ENCODE data around the gene PSENEN. TPM values are rescaled to one million over a fixed set of nuclear protein-coding genes. Genes with fewer than 3 reads are reported as not detected.

Gene PSENEN
- total and polyA plus RNA-seq, 2 of the 8 experiments (the other 6 are each of a cell fraction or from before 2014, with no cell fraction given) = 66.7 to 75.3 TPM

DNA sequence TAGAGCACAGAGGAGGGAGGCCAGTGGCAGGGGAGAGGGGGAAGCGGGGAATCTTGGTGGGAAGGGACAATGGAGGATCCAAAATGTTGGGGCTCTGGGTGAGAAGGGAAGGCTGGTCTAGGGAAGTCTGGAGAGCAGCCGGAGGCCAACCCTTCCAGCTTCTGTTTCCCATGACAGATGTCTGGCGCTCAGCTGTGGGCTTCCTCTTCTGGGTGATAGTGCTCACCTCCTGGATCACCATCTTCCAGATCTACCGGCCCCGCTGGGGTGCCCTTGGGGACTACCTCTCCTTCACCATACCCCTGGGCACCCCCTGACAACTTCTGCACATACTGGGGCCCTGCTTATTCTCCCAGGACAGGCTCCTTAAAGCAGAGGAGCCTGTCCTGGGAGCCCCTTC is 1.1 kb downstream of the PSENEN start (continued):
- TF ChIP-seq HDAC6 (IDR thresholded peaks at IDR 0.05; ENCODE audit: low read depth, low read length) (no peak), TAF1 (IDR thresholded peaks at IDR 0.05; ENCODE audit: low read depth, low read length) (no peak), NANOG (IDR thresholded peaks at IDR 0.05; ENCODE audit: insufficient read depth, low read depth, low read length, poor library complexity, severe bottlenecking) (no peak), FOSL1 (IDR thresholded peaks at IDR 0.05; ENCODE audit: insufficient read depth, low read depth, low read length) (no peak), POLR2A (IDR thresholded peaks at IDR 0.05; ENCODE audit: control extremely low read depth in 1 of 2, low read depth in 2 of 2, low read length in 2 of 2) (no peak), CTCF (IDR thresholded peaks at IDR 0.05; ENCODE audit: control extremely low read depth in 1 of 3, insufficient read depth in 1 of 3, low read depth in 1 of 3, low read length in 3 of 3) (no peak)

Measured in H1 (cell line).